KMS-11 (cell line): ENCODE results near the gene BEND4.

ENCODE experiments used
- H2AFZ ChIP-seq: fragments of 200-600 bp; sonication (generic); 2 replicates; pipeline ENCODE4 v1.6.1; 2016; ENCODE audit warnings: antibody characterized with exemption, mixed run types, low read depth
- H3K27ac ChIP-seq: fragments of 200-600 bp; sonication (generic); 2 replicates; pipeline ENCODE4 v1.6.1; 2016; ENCODE audit warnings: mild to moderate bottlenecking, mixed run types
- H3K27me3 ChIP-seq: fragments of 200-600 bp; sonication (generic); 2 replicates; pipeline ENCODE4 v1.6.1; 2017; ENCODE audit warnings: mild to moderate bottlenecking, low read depth, mixed run types, moderate library complexity; ENCODE audit not compliant: insufficient read depth
- H3K36me3 ChIP-seq: fragments of 200-600 bp; sonication (generic); 2 replicates; pipeline ENCODE4 v1.6.1; 2017; ENCODE audit warnings: mild to moderate bottlenecking, mixed run types; ENCODE audit not compliant: insufficient read depth
- H3K4me1 ChIP-seq: fragments of 200-600 bp; sonication (generic); 2 replicates; pipeline ENCODE4 v1.6.1; 2016; ENCODE audit warnings: mild to moderate bottlenecking, low read depth, mixed run types; ENCODE audit not compliant: poor library complexity, severe bottlenecking
- H3K4me2 ChIP-seq: fragments of 200-600 bp; sonication (generic); 2 replicates; pipeline ENCODE4 v1.7.0; 2016; ENCODE audit warnings: mild to moderate bottlenecking, mixed run types
- H3K4me3 ChIP-seq: fragments of 200-600 bp; sonication (generic); IDR thresholded peaks from 2 replicates; pipeline ENCODE4 v1.6.1; 2017; ENCODE audit warnings: low read depth, low read length, mixed read lengths; ENCODE audit not compliant: insufficient read depth
- H3K79me2 ChIP-seq: fragments of 200-600 bp; sonication (generic); 2 replicates; pipeline ENCODE4 v1.6.1; 2016; ENCODE audit warnings: low read depth, mixed run types; ENCODE audit not compliant: insufficient read depth
- H3K9ac ChIP-seq: fragments of 200-600 bp; sonication (generic); 2 replicates; pipeline ENCODE4 v1.6.1; 2016; ENCODE audit warnings: mild to moderate bottlenecking, mixed run types
- H4K20me1 ChIP-seq: fragments of 200-600 bp; sonication (generic); 2 replicates; pipeline ENCODE4 v1.6.1; 2016; ENCODE audit warnings: mild to moderate bottlenecking, mixed run types; ENCODE audit not compliant: insufficient read depth
- TF ChIP-seq, protein P1 (sequence below): fragments of 200-600 bp; sonication (generic); conservative IDR thresholded peaks from 2 replicates; pipeline ENCODE4 v1.6.1; 2017; ENCODE audit warnings: low read depth, mild to moderate bottlenecking, antibody characterized with exemption, low read length, moderate library complexity, mixed read lengths

The BEND4 gene

DNA sequence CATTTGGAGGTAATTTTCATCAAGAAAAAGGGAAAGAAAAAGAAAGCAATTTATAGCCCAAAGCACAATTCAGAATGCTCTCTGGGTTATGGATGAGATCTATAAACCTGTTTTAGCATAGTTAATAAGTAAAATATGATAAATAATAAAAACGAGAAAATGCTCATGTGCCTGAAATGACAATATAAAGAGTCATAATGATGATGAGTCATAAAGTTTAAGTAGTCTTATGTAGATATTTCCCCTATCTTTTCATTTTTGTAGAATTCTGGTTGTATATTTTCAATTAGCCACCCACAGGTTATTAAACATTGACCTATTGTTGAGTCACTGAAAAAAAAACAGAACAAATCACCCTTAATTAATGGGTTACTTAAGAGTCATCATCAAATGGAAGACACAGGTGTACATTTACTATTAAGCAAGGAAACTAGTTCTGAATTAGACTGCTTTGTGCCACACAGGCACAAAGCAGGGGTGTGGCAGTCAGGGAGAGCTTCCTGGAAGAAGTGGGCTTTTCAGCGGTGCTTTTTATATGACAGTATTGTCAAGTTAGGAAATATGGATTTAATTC, 29.3 kb downstream of the BEND4 start:
- Histone ChIP-seq H4K20me1 (no peaks in the 10 kb centered on the region), H2AFZ (no peak overlapping the region), H3K79me2 (no peaks in the 10 kb centered on the region), H3K27ac (no peak overlapping the region), H3K4me3 (no peak overlapping the region), H3K4me2 (no peak overlapping the region), H3K9ac (no peak overlapping the region), H3K36me3 (no peaks in the 10 kb centered on the region), H3K4me1 (no peaks in the 10 kb centered on the region), H3K27me3 (no peaks in the 10 kb centered on the region)
- TF ChIP-seq, protein P1, sequence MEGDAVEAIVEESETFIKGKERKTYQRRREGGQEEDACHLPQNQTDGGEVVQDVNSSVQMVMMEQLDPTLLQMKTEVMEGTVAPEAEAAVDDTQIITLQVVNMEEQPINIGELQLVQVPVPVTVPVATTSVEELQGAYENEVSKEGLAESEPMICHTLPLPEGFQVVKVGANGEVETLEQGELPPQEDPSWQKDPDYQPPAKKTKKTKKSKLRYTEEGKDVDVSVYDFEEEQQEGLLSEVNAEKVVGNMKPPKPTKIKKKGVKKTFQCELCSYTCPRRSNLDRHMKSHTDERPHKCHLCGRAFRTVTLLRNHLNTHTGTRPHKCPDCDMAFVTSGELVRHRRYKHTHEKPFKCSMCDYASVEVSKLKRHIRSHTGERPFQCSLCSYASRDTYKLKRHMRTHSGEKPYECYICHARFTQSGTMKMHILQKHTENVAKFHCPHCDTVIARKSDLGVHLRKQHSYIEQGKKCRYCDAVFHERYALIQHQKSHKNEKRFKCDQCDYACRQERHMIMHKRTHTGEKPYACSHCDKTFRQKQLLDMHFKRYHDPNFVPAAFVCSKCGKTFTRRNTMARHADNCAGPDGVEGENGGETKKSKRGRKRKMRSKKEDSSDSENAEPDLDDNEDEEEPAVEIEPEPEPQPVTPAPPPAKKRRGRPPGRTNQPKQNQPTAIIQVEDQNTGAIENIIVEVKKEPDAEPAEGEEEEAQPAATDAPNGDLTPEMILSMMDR: no peak

DNA sequence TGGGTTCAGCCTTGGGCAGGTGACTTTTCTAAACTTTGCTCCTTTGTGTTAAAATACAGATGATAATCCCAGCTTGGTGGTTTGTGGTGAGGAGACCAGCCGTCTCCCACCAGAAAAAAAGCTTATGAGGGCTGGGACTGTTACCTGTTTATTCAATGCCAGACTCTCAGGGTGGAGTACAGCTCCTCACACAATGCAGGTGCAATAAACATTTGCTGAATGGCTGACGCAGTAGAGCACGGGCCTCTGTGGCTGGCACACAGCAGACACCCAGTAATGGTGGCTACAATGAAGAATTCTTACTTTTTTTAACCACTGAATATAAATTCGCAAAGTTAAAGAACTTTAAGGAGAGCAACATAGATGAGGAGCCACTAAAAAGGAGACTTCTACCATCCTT, 30.2 kb downstream of the BEND4 start:
- no peak overlapping the region for H2AFZ ChIP-seq
- H3K9ac ChIP-seq: no peak overlapping the region
- H3K4me2 ChIP-seq: no peak overlapping the region
- no peak overlapping the region for H3K27ac ChIP-seq
- TF ChIP-seq, protein P1: no peak
- no peaks in the 10 kb centered on the region for H4K20me1 ChIP-seq
- no peaks in the 10 kb centered on the region for H3K4me1 ChIP-seq
- no peaks in the 10 kb centered on the region for H3K79me2 ChIP-seq
- no peaks in the 10 kb centered on the region for H3K27me3 ChIP-seq
- no peak overlapping the region for H3K4me3 ChIP-seq
- H3K36me3 ChIP-seq: no peaks in the 10 kb centered on the region

DNA sequence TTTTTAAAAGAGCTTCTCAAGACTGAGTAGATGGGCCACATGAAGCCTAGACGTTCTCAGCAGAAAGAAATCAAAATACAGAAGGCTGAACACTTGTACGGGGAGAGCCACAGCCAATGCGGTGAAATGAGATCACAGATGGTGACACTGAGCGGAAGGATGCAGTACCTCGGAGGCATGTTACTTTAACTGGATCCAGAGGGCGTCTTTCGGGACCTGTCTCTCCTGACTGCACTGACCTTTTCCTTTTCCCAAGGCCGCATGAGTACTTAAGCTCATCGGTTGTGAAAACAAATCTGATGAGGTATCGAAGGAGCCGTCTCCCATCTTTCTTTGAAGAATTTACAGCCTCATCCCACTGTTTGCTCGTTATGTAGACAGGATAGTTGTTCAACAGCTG, 32.6 kb downstream of the BEND4 start:
- no peak overlapping the region for H2AFZ ChIP-seq
- H3K79me2 ChIP-seq: no peaks in the 10 kb centered on the region
- no peak overlapping the region for H3K9ac ChIP-seq
- no peaks in the 10 kb centered on the region for H4K20me1 ChIP-seq
- TF ChIP-seq, protein P1: no peak
- no peaks in the 10 kb centered on the region for H3K27me3 ChIP-seq
- no peak overlapping the region for H3K27ac ChIP-seq
- no peak overlapping the region for H3K4me3 ChIP-seq
- no peaks in the 10 kb centered on the region for H3K36me3 ChIP-seq
- H3K4me2 ChIP-seq: no peak overlapping the region
- H3K4me1 ChIP-seq: no peaks in the 10 kb centered on the region

DNA sequence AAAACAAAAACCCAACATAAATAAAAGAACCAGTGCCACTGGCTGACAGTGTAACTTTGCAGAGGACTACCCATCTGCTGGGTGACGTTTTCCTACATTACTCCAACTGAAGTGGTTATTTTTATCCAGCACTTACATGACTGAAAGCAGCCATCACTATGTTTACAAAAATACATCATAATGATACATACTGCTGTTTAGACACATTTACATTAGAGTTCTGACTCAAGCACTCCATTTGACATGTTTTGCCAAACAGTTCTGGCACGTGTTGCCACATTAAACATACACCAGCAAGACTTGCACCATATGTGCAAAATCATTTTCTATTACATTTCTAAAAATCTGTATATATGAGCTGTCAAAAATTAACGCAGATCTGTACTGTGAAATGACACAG, 39.6 kb downstream of the BEND4 start:
- TF ChIP-seq, protein P1: no peak
- Histone ChIP-seq H3K27me3 (no peaks in the 10 kb centered on the region), H4K20me1 (no peaks in the 10 kb centered on the region), H3K27ac (no peak overlapping the region), H3K79me2 (no peaks in the 10 kb centered on the region), H3K9ac (no peak overlapping the region), H3K4me2 (no peak overlapping the region), H3K36me3 (no peaks in the 10 kb centered on the region), H3K4me3 (no peak overlapping the region), H2AFZ (no peak overlapping the region), H3K4me1 (no peaks in the 10 kb centered on the region)
